HPDE6-E6E7 (cell line): ENCODE results near the gene HMGB4.

Experiments
- DNase-seq: peaks from one replicate; pipeline ENCODE4 v3.0.0; 2011; ENCODE audit warnings: missing footprints; ENCODE audit errors: extremely low spot score

HMGB4 gene

GRCh38 chr1:33897092-33897725 is 33.3 kb downstream of the HMGB4 start:
- no peak for DNase-seq

- DNase-seq = no peak
These were observed 34.5 kb downstream of the HMGB4 start for GRCh38 chr1:33898406-33898805.

GRCh38 chr1:33898881-33899280 is 35.0 kb downstream of the HMGB4 start:
- no peak for DNase-seq

- DNase-seq = no peak
These were observed 35.9 kb downstream of the HMGB4 start for GRCh38 chr1:33899746-33900145.

GRCh38 chr1:33902486-33903209 is 38.8 kb downstream of the HMGB4 start:
- no peak for DNase-seq

GRCh38 chr1:33903210-33903589 is 39.3 kb downstream of the HMGB4 start:
- DNase-seq = no peak

- DNase-seq = no peak
These were observed 41.4 kb downstream of the HMGB4 start for GRCh38 chr1:33905241-33905640.

- no peak for DNase-seq
These were observed 42.3 kb downstream of the HMGB4 start for GRCh38 chr1:33906156-33906555.

- no peak for DNase-seq
These were observed 44.6 kb downstream of the HMGB4 start for GRCh38 chr1:33908324-33908956.
